NCI-H2227 (cell line): ENCODE results near the gene RAP1A.

ENCODE experiments used
- DNase-seq: peaks from one replicate; lab custom pipeline; 2025; ENCODE audit not compliant: unreplicated experiment; lab: John Stamatoyannopoulos, UW

Gene RAP1A

DNA sequence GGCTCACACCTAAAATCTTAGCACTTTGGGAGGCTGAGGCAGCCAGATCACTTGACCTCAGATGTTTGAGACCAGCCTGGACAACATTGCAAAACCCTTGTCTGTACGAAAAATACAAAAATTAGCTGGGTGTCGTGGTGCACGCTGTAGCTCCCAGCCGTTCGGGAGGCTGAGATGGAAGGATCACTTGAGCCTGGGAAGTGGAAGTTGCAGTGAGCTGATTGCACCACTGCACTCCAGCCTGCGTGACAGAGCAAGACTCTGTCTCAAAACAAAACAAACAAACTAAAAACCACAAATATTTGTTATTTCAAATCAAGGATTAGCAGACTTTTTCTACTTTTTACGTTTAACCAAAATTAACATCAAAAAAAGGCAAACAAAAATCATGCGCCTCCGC lies 88.3 kb downstream of the RAP1A start:
- no peak for DNase-seq

DNA sequence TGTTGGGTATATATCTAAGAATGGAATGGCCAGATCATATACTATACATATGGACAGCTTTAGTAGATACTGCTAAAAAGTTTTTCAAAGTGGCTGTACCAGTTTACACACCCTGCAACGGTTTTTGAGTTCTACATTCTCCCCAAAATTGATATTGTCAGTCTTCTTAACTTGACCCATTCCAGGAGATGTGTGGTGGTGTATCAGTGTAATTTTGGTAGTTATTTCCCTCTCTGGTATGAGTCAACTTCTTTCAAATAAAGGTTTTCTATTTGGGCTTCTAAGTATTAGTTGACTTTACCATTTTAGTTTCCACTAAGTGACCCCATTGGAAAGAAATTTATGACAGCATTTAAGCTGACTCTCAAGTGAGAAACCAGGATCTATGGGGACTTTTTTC lies 90.4 kb downstream of the RAP1A start:
- no peak for DNase-seq

DNA sequence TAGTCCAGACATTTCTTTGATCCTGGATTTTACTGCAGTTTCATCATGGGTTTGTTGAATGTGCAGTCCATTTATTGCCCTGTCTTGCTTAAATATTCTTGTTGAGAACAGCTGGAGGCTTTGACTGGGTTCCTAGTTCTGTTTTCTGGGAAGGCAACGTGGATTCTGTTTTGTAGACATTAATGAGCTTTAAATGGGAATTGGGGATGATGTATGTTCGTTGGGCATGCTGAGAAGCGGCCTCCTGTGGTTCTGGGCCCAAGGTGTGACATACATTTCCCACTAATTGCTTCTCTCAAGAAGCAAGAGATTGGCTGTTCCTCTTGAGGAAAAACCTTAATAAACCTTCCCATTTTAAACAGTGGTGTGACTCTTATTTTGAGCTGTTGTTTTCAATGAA lies 96.7 kb downstream of the RAP1A start:
- DNase-seq: no peak

DNA sequence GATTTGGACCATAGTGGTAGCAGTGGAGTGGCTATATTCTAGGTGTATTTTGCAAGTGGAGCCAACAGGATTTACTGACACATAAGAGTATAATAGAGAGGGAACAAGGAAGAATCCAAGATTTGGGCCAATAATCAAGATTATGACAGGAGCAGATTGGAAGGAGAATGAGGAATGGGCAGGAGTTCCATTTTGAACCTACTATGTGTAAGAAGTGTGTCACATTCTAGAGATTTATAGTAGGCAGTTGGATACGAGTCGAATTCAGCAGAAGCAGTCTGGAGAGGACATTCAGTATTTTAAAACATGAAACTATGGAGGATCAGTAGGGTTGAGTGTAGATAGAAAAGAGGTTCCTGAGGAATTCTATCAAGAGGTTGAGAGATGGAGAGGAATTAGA lies 97.9 kb downstream of the RAP1A start:
- no peak for DNase-seq

DNA sequence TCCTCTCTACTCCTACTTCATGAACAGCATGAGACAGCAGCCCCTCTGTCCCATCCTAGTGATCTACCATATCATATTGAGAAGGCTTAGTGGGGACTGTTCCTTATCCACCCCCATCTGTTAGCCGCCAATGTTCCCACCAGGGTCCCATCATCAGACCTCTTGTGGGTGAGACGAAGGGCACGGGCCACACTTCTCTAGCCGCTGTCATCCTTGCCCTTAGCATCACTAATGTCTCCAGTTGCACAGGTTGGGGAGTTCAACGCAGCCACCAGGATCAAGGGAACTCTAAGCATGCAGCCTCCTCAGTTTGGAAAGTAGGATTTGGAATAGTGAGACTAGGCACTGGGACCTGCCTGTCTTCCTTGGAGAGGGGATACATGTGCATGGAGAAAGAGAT lies 99.5 kb downstream of the RAP1A start:
- no peak for DNase-seq

DNA sequence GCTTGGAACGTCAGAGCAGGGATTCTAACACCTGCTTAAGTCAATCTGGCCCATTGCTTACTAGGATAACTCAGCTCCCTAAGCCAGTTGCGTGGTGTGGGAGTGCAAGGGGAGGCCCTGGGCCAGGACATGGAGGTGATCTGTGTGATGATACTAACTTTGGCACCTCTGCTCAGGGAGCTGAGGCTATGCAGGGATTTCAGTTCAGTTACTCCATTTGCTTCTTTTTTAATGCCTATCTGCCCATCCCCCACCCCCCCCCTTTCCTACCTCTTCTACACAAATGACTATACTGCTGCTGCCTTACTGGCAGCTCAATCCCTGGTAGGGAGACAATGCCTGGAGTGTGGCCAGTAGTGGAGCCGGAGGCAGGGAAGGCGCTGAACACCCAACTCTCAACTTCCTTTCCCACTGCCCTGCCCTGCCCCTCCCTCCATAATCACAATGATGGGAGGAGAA lies 100.1 kb downstream of the RAP1A start:
- DNase-seq: no peak

DNA sequence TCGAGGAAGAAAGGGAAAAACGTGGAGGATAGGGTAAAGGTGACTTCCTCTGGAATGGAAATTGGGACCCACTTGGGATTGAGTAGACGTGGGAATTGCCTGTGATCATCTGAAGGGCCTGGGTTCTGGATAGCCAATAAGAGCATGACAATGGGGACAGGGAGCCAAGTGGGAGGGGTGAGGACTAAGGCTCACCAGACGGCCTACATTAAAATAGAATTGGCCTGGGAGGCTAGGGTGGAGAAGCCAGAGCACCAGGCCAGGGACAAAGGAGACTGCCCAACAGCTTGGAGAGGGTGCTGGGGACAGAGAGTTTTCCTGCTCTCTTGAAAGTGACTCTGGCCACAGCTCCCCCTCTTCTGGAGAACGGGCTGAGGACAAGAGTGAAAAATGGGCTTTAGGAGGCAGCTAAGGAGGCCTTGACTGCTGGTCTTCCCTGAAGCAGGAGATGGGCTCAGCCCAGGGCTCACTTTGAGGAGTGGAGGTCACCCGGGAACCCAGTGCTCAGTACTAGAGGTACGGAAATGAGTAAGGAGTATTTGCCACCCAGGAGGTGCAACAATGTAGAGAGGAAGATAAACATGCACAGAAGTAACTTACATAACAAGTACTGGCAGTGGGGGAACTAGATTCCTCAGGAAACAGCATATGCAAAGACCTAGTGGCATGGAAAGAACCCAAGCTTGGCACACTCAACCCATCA lies 100.8 kb downstream of the RAP1A start:
- DNase-seq: no peak

DNA sequence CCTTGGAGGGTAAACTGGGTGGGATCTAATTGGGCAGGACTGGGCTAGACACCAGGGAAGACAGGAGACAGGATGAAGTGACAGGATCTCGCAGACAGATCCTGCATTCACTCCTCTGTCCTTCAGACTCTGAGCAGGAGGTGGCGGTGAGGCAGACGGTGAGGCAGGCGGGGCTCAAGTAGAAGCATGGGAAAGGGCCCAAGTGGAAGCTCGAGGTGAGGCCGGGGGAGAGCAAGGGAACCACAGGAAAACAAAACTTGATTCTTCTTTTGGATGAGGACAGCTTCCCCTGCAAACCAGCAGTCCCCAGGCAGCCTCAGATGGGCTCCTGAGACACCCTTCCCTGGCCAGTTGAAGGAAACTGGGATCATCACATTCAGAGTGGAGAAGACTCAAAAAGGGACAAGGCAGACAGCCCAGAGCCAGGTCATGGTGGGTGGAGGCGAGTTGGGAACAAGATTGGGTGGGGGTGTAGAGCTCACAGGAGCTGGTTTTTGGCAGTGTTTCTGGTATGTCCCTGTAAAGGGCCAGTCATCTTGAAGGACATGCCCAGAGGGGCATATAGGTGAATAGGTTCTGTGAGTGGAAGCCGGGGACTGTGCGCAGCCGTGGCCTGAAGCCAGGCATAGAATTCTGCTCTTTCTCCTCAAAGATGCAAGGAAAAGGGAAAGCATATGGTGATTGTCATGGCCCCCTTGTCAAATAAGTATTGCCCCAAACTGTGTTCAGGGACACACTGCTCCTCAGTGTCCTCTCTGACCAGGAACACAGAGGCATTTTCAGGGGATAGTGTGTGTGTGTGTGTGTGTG lies 101.6 kb downstream of the RAP1A start:
- no peak for DNase-seq

DNA sequence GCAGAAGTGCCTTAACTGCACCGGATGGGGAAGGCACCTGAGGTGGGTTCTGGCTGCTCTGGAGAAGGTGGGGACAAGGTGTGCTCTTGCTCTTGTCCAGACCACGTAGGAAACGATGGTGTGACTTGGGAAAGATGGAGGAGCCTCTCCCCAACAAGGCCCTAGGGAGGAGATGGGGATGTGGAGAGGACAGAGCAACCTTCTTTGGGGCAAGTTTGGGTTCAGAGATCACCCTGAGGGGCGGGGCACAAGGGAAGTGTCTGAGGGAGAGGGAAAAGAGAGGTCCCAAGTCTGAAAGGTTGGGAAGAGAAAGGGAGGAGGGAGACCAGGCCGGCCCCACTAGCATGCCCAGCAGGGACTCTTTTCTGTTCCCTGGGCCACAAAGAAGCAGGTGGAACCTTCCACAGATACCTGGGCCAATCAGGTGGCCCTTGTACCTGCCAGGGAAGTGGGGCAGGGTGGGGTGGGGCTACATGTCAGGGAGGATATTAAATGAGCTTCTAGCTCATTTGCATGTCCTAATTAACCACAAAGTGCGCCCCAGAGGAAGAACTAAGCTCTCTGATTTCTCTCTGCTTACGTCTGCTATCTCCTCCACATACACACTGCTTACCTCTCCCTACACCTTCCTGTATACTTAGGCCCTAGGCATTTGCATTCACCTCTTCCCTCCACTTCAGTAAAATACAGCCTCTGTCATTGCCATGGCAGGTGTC lies 103.7 kb downstream of the RAP1A start:
- no peak for DNase-seq

DNA sequence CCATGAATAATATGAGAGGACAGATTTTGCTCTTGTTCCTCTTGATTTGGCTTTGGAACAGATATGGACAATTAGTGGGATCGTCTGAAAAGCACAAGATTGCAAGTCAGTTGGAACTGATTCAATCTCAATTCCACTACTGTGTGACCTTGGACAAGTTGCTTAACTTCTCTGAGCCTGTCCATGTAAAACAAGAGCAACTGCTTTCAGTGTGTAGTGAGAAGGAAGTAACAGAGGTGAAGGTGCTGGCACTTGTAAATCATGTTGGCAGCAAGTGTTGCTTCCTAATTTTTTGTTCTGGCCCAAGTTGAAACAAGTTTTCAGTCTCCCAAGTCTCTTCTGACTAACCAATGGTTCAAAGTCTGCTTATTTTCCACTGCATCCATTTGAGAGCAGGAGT lies 104.3 kb downstream of the RAP1A start:
- DNase-seq: no peak

DNA sequence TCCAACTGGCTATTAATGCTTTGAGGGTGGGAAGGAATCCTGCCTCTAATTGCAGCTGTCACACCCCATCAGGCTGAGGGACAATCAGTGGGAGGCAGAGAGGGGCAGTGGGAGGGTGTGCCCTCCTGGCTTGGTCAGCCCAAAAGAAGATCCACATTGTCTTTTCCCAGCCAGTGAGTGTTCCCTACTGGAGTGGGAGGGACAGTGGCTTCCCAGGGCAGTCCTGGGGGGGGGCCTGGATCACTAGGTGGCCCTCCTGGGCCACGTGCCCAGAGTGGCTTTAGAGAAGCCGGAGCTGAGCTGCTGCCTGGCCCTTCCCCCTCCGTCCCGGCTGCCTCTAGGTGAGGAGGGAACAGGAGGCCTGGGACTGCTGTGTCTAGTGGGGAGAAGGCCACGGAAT lies 105.6 kb downstream of the RAP1A start:
- DNase-seq: peak; percentile 50

DNA sequence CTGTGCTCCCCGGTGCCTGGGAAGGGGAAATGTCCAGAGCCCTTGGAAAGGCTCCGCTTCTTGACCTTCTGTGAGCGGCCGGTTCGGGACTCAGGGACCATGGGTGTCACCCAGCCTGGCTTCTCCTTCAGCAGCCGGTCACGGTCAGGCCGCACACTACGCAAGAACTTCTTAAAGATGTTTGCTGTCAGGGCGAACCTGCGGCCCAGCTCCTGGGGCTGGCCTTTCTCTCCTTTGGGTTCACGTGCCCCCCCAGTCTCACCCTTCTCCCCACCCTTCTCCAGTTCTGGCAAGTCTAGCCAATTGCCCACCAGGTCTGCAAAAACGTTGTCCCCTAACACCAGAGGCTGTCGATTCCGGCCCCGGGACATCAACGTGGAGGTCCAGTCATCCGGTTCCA lies 107.5 kb downstream of the RAP1A start:
- DNase-seq: no peak

DNA sequence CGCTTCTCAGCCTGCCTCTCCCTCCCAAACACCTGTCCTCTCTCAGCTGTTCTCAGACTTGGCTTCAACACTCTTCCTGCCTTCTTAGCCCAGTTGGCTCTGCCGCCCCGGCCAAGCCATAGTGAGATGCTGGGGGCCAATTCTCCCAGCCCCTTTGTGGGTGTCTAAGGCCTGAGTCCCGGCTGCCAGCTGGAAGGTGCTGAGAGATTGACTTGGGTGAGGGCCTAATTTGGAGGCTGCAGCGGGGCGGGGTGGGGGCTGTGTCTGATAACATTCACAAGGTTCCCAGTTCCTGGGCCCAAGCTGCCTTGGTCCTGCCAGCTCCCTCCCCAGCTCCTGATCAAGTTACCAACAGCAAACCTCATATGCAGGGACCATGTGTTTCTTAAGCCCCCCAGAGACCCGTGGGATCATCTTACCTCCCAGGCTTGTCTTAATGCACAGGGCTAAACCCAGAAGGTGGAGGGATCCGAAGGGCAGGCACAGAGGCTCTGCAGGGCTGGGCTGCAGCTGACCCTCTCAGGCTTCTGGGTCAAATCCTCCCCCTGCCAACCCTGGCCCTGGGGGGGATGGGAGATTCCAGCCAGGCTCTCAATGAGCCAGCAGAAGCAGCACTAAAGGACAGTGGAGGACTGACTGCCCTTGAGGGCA lies 109.8 kb downstream of the RAP1A start:
- no peak for DNase-seq

DNA sequence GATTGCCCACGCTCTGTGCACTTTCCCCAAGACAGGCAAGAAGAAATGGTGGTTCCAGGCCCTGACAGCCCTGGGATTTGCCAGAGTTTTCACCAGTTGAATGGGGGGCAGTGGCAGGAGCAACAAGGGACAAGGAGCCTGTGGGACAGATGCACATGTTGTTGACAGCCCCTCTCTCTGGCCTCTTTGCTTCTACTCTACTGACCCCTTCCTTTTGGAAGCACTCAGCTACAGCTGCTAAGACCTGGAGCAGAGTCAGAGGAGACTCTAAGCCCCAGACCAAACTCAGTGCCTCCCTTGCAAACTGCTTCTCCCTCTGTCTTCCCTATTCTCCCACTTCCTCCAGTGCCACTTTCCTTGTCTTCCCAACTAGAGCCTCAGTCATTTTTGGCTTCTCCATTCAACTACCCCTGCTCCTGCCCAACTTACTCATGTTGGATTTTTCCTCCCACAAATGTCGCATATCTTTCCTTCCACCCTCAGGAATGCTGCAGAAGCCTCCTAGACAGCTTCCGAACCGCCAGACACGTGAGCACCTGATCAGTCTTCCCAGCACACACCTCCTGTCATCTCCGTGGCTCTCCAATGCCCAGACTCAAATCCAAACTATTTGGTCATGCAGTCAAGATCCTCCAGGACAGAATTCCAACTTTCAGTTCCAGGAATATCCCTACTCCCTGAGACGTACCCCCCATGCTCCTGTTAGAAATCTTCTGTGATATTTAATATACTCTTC lies 110.5 kb downstream of the RAP1A start:
- DNase-seq: no peak

DNA sequence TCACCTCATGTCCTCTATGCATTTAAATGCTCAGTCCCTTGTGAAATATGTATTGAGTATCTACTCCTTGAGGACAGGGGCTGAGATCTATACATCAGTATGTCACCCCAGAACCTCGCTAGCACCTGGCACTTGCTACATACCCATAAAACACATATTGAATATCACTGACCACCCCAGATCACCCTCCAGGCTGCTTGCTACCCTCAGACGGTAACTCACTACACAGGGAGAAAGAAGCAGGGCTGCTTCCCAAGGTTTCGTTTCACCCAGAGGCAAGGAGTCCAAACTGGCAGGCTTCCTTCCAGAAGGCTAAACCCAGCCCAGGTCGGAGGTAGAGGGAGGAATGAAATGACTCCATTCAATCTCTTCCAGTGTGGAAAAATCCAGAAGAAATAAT lies 111.1 kb downstream of the RAP1A start:
- DNase-seq: no peak

DNA sequence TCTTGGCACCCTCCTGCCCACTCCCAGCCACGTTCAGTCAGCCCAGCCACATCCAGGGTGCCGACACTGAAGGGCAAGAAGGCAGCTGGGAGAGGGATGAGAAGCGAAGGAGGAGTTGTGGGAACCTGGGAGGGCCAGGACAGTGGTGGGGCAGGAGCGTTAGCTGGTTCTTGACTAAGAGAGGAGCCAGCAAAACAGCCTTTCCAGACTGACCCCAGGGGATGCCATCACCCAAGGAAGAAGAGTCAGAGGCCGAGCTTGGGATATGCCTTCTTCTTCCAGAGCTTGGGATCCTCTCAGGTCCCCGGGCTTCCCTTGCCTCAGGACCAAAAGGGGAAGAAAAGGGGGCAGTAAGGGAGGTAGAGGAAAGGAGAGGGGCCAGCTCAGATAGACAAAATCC lies 112.4 kb downstream of the RAP1A start:
- DNase-seq: no peak

DNA sequence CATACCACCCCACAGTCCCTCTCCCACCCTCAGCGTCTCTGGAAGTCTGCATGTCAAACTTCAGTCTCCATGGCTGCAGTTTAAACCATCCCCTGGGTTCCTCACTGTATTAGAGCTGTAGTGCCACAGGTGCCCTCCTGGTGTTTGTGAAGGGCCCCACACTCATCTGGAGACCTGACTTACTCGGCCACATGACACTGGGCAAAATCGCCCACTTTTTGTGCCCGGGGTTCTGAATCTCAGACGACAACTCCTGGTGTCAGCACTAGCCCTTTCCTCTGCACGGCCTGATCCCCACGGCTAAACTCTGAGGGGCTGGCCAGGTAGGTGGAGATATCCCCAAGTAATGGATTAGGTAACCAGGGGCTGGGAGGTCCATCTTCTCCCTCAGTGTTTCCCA lies 113.1 kb downstream of the RAP1A start:
- DNase-seq: no peak

DNA sequence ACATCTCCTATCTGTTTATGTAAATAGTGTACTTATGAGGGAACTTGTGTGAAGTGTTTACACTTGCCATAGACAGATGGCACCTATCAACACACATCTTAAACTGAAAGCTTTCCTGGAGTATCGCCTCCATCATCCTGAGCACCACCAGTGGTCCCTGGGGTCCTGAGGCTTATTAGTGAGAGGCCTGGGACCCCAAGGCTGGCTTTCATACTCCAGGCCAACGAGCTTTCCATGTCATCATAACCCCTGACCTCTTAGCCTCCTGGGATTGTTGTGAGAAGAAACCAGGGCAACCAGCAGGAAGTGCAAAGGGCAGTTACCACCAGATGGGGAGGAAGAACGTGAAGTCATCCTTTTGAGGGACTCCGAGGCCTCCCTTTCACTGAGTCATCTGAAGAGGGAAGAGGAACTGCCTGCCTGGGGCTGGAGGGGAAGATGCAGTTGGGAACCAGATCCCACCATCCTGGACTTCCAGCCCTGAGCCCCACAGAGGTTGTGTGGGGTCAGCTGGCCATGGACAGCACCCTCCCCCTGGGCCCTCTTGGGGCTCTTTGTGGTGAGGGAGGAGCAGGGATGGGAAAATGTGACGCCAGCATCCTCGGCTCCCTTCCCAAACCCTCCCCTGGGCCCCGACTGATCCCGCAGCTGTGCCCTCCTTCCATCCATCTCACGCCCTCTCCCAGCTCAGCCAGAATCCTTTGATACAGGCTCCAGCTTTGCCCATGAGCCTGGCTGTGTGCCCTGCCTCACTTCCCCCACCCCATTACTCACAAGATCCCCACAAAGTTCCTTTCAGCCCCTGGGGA lies 113.8 kb downstream of the RAP1A start:
- no peak for DNase-seq

DNA sequence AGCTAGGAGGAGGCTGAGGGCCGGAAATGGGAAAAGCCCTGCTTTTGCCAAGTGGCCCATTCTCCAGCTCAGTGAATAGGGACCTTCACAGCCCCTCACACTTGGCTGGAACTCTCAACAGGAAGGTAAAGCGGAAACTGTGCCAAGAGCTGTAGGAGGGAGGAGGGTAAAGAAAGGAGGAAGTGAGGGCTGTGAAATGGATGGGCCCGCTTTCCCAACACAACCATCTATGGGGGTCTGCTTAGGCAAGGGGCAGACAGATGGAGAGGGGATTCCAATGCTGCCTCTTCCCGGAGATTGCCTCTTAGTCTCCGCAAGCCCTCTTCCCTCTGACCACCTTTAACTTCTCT lies 114.4 kb downstream of the RAP1A start:
- DNase-seq: no peak

DNA sequence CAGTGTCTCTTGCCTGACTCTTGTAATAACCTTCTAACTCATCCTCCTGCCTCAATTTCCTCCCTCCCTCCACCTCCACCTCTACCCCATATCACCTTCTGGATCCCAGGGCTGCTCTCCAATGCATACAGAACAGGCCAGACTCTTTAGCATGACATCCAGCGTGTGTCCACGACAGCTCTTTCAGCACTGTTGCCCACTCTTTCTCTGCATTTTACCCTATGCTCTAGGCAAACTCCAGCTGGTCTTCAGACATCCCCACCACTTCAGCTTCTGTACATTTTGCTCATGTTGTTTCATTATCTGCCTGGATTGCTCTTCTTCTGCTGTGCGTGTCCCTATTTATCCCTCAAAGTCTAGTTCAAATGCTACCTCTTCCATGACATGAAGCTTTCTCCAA lies 114.8 kb downstream of the RAP1A start:
- DNase-seq: no peak
